GM12878 (cell line): ENCODE measurements around the gene TMEM72. TPM values are rescaled to one million over a fixed set of nuclear protein-coding genes. Genes with fewer than 3 reads are reported as not detected.
A peak's percentile ranks its signal among the peaks of the same experiment; 100 is the strongest.

Experiments used
- BCL11A ChIP-seq: IDR thresholded peaks from 2 replicates; pipeline ENCODE4 v1.6.1; 2011; ENCODE audit warnings: low read depth, low read length
- CBX5 ChIP-seq: sonication (generic); IDR thresholded peaks from 2 replicates; pipeline ENCODE4 v1.6.1; 2016; ENCODE audit warnings: low read depth, moderate library complexity, mild to moderate bottlenecking, inconsistent platforms
- DPF2 ChIP-seq: fragments of 450-650 bp; IDR thresholded peaks from 2 replicates; pipeline ENCODE4 v1.6.1; 2017; ENCODE audit warnings: mild to moderate bottlenecking
- EP300 ChIP-seq, 2 experiments: fragments of 150-350 bp in 1 of 2; IDR thresholded peaks; 2 replicates each; pipeline ENCODE4 v1.6.1; 2011 to 2012; ENCODE audit warnings: low read depth in 2 of 2, low read length in 2 of 2, borderline replicate concordance in 1 of 2, improper control_type of control experiment in 1 of 2, inconsistent platforms in 1 of 2; ENCODE audit not compliant: control insufficient read depth in 1 of 2
- HDAC6 ChIP-seq: fragments of 200-600 bp; sonication (generic); IDR thresholded peaks from one replicate; pipeline ENCODE4 v1.8.0; 2017; ENCODE audit warnings: antibody characterized with exemption; ENCODE audit not compliant: unreplicated experiment
- JUND ChIP-seq: IDR thresholded peaks from 2 replicates; pipeline ENCODE4 v1.6.1; 2012; ENCODE audit warnings: low read depth, mild to moderate bottlenecking, low read length, improper control_type of control experiment, moderate library complexity
- MYB ChIP-seq: fragments of 150-350 bp; IDR thresholded peaks from 2 replicates; pipeline ENCODE4 v1.6.1; 2014; ENCODE audit warnings: mild to moderate bottlenecking, low read depth, low read length, borderline replicate concordance
- RB1 ChIP-seq: fragments of 450-650 bp; formaldehyde crosslinking; IDR thresholded peaks from 2 replicates; pipeline ENCODE4 v1.6.1; 2017; ENCODE audit warnings: mild to moderate bottlenecking, borderline replicate concordance
- RELA ChIP-seq: fragments of 450-650 bp; IDR thresholded peaks from 2 replicates; pipeline ENCODE4 v1.8.0; 2014; ENCODE audit warnings: borderline replicate concordance; ENCODE audit not compliant: partially characterized antibody
- SIN3A ChIP-seq: IDR thresholded peaks from 2 replicates; pipeline ENCODE4 v1.6.1; 2012; ENCODE audit warnings: low read depth, low read length, improper control_type of control experiment
- SP1 ChIP-seq: IDR thresholded peaks from one replicate; pipeline ENCODE4 v1.6.1; 2011; ENCODE audit warnings: low read depth, low read length
- ZNF207 ChIP-seq: fragments of 450-650 bp; IDR thresholded peaks from 2 replicates; pipeline ENCODE4 v1.6.1; 2014; ENCODE audit warnings: antibody characterized with exemption, mild to moderate bottlenecking, borderline replicate concordance
- polyA plus RNA-seq, 11 experiments: library from polyadenylated mRNA; depleted of rRNA in 4 of 11; unstranded in 6 of 11; stranded (reverse) in 5 of 11; fragments of >200 nt; fragmentation: Nextera tagmentation in 4 of 11; fragmentation: Illumina TruSeq in 1 of 11; extraction: Ambion mirVana in 4 of 11; extraction: Trizol in 1 of 11; gene quantifications; 1 replicate in 1 of 11; 2 replicates in 10 of 11; pipeline versions ENCODE4 v1.2.1 to v1.2.3, GENCODE V29; 2011 to 2016; ENCODE audit warnings: inconsistent platforms in 2 of 11, missing spikeins in 2 of 11, low read depth in 1 of 11
- total RNA-seq, 4 experiments: library from RNA; depleted of rRNA in 3 of 4; stranded (reverse); fragments of >200 nt in 3 of 4; fragmentation: Illumina TruSeq in 1 of 4; extraction: Trizol in 1 of 4; gene quantifications; 2 replicates each; pipeline versions ENCODE4 v1.2.1 to v1.2.3, GENCODE V29; 2013 to 2021
- TF ChIP-seq, protein P1 (sequence below): fragments of 150-350 bp; IDR thresholded peaks from 2 replicates; pipeline ENCODE4 v1.6.1; 2016; ENCODE audit warnings: low read depth, low read length
- TF ChIP-seq, protein P2 (sequence below): fragments of 150-350 bp; IDR thresholded peaks from 2 replicates; pipeline ENCODE4 v1.6.1; 2014; ENCODE audit warnings: mild to moderate bottlenecking, low read depth, low read length
- TF ChIP-seq, protein P3 (sequence below): fragments of 450-650 bp; formaldehyde crosslinking; IDR thresholded peaks from 2 replicates; pipeline ENCODE4 v1.4.0; 2020; ENCODE audit warnings: mild to moderate bottlenecking, moderate library complexity
- TF ChIP-seq, protein P4 (sequence below): IDR thresholded peaks from 2 replicates; pipeline ENCODE4 v1.6.1; 2012; ENCODE audit warnings: low read depth, low read length, improper control_type of control experiment
- TF ChIP-seq, protein P5 (sequence below): fragments of 450-650 bp; IDR thresholded peaks from 2 replicates; pipeline ENCODE4 v1.6.1; 2017; ENCODE audit warnings: low read depth, mild to moderate bottlenecking, moderate library complexity

TMEM72 gene
- total and polyA plus RNA-seq, 10 of the 15 experiments (the other 5 are each of a cell fraction or from before 2014, with no cell fraction given), result 0.12 TPM; not detected in 9

DNA sequence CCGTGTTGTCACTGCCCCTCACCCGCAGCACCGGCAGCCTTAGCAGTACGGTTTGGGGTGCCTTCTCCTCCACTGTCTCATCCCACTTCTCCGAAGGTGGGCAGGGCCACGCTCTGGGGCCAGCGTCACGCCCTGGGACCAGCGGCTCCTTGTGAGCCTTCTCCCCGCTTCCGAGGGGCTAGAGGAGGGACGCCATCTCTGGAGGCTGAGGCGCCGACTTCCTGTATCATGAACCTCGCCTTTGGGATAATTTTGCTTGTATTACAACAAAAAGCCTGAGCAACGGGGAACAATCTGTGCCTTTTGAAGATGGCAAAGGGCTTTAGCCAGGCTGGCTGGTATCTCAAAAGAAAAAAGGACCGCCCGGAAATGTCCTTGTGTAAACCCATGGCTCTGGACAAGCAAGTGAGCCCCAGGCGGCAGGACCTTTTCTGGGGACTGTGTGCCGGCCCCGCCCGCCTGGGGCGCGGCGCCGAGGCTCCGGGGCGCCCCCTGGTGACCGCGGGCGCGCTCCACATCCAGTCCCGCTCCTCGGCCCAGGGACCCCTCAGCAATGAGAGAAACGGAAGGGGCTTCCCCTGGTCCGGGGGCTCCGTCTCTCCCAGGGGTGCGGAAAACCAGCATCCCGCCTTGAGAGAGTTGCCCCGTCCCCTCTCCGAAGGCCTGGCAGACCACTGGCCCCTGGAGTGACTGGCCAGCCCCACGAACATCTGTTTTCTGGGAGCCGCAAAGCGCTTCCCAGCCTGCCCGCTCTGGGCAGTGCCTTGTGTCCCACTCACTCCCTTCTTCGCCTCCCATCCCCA, 63.7 kb downstream of the TMEM72 start (continued):
- TF ChIP-seq JUND (no peak), CBX5 (0 out of 2 replicates have a peak, but pooled peaks have one; percentile 70), RB1 (peak; percentile 59; the same call in 1 of the 2 replicates), HDAC6 (no peak), DPF2 (peak; percentile 72; the same call in 1 of the 2 replicates), SP1 (no peak), BCL11A (no peak), MYB (no peak), EP300 (IDR thresholded peaks at IDR 0.05; ENCODE audit: borderline replicate concordance in 1 of 2, control insufficient read depth in 1 of 2, low read depth in 2 of 2, low read length in 2 of 2) (0 out of 4 replicates have a peak, but pooled peaks of 1 of the 2 experiments have one; percentile 23), SIN3A (no peak), ZNF207 (no peak), RELA (peak; percentile 21)
- TF ChIP-seq, protein P1, sequence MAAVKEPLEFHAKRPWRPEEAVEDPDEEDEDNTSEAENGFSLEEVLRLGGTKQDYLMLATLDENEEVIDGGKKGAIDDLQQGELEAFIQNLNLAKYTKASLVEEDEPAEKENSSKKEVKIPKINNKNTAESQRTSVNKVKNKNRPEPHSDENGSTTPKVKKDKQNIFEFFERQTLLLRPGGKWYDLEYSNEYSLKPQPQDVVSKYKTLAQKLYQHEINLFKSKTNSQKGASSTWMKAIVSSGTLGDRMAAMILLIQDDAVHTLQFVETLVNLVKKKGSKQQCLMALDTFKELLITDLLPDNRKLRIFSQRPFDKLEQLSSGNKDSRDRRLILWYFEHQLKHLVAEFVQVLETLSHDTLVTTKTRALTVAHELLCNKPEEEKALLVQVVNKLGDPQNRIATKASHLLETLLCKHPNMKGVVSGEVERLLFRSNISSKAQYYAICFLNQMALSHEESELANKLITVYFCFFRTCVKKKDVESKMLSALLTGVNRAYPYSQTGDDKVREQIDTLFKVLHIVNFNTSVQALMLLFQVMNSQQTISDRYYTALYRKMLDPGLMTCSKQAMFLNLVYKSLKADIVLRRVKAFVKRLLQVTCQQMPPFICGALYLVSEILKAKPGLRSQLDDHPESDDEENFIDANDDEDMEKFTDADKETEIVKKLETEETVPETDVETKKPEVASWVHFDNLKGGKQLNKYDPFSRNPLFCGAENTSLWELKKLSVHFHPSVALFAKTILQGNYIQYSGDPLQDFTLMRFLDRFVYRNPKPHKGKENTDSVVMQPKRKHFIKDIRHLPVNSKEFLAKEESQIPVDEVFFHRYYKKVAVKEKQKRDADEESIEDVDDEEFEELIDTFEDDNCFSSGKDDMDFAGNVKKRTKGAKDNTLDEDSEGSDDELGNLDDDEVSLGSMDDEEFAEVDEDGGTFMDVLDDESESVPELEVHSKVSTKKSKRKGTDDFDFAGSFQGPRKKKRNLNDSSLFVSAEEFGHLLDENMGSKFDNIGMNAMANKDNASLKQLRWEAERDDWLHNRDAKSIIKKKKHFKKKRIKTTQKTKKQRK, result no peak
- TF ChIP-seq, protein P2, sequence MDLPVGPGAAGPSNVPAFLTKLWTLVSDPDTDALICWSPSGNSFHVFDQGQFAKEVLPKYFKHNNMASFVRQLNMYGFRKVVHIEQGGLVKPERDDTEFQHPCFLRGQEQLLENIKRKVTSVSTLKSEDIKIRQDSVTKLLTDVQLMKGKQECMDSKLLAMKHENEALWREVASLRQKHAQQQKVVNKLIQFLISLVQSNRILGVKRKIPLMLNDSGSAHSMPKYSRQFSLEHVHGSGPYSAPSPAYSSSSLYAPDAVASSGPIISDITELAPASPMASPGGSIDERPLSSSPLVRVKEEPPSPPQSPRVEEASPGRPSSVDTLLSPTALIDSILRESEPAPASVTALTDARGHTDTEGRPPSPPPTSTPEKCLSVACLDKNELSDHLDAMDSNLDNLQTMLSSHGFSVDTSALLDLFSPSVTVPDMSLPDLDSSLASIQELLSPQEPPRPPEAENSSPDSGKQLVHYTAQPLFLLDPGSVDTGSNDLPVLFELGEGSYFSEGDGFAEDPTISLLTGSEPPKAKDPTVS, result no peak
- TF ChIP-seq, protein P3, sequence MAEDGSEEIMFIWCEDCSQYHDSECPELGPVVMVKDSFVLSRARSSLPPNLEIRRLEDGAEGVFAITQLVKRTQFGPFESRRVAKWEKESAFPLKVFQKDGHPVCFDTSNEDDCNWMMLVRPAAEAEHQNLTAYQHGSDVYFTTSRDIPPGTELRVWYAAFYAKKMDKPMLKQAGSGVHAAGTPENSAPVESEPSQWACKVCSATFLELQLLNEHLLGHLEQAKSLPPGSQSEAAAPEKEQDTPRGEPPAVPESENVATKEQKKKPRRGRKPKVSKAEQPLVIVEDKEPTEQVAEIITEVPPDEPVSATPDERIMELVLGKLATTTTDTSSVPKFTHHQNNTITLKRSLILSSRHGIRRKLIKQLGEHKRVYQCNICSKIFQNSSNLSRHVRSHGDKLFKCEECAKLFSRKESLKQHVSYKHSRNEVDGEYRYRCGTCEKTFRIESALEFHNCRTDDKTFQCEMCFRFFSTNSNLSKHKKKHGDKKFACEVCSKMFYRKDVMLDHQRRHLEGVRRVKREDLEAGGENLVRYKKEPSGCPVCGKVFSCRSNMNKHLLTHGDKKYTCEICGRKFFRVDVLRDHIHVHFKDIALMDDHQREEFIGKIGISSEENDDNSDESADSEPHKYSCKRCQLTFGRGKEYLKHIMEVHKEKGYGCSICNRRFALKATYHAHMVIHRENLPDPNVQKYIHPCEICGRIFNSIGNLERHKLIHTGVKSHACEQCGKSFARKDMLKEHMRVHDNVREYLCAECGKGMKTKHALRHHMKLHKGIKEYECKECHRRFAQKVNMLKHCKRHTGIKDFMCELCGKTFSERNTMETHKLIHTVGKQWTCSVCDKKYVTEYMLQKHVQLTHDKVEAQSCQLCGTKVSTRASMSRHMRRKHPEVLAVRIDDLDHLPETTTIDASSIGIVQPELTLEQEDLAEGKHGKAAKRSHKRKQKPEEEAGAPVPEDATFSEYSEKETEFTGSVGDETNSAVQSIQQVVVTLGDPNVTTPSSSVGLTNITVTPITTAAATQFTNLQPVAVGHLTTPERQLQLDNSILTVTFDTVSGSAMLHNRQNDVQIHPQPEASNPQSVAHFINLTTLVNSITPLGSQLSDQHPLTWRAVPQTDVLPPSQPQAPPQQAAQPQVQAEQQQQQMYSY (CRISPR knock-in tag), result no peak
- TF ChIP-seq, protein P4, sequence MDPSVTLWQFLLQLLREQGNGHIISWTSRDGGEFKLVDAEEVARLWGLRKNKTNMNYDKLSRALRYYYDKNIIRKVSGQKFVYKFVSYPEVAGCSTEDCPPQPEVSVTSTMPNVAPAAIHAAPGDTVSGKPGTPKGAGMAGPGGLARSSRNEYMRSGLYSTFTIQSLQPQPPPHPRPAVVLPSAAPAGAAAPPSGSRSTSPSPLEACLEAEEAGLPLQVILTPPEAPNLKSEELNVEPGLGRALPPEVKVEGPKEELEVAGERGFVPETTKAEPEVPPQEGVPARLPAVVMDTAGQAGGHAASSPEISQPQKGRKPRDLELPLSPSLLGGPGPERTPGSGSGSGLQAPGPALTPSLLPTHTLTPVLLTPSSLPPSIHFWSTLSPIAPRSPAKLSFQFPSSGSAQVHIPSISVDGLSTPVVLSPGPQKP, result no peak; the same call in 1 of the 2 replicates
- TF ChIP-seq, protein P5, sequence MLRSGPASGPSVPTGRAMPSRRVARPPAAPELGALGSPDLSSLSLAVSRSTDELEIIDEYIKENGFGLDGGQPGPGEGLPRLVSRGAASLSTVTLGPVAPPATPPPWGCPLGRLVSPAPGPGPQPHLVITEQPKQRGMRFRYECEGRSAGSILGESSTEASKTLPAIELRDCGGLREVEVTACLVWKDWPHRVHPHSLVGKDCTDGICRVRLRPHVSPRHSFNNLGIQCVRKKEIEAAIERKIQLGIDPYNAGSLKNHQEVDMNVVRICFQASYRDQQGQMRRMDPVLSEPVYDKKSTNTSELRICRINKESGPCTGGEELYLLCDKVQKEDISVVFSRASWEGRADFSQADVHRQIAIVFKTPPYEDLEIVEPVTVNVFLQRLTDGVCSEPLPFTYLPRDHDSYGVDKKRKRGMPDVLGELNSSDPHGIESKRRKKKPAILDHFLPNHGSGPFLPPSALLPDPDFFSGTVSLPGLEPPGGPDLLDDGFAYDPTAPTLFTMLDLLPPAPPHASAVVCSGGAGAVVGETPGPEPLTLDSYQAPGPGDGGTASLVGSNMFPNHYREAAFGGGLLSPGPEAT, result no peak
